ENCODE measurements around the gene DAB2. TPM values are rescaled to one million over a fixed set of nuclear protein-coding genes. Genes with fewer than 3 reads are reported as not detected.

DAB2 gene
- 9.0 to 10.9 TPM (median 10.3 TPM) in 5 replicates for total RNA-seq (2022; extraction: Qiagen RNA extraction)

DNA sequence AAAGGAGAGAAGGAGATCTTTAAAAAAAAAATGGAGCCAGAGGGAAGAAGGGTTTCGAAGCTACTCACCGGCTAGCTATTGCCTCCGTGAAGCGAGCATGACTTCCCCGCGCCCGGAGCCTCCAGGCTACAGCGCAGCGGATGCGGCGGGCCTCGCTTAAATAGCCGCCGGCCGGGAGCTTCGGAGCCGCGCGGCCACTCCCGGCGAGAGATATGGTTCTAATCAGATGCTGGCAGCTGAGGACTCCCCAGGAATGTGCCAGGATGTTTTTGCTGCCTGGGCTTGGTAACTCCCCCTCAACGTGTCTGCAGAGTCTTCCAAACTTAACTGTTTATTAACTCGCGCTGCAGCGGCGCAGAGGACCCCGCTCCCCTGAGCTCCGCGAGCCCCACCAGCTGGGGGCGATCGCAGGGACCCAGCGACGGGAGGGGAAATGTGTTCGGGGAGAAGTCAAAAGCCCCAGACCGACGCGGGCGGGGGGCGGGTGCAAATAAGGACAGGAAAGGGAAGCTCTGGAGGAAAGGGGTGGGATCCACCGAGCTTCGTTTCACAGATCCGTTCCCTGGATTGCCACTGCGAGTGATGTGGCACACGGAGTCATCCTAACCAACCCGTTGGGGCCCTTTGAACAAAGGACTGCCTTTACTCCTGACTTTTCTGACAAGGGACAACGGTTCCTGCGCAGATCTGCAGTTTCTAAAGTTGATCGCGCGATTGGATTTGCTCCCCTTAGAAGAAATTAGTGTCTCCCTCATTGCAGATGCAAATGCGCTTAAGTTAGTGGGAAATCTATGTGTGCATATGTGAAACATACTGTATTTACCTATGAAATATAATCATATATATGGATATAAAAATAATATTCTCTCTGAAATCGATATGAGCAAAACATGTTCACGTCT is at the start of gene DAB2:
Gene DAB2 (minus strand): TSS at position 245 of the 902 bp plus-strand sequence. CDS start 30,660 bp downstream, outside the sequence.

DNA sequence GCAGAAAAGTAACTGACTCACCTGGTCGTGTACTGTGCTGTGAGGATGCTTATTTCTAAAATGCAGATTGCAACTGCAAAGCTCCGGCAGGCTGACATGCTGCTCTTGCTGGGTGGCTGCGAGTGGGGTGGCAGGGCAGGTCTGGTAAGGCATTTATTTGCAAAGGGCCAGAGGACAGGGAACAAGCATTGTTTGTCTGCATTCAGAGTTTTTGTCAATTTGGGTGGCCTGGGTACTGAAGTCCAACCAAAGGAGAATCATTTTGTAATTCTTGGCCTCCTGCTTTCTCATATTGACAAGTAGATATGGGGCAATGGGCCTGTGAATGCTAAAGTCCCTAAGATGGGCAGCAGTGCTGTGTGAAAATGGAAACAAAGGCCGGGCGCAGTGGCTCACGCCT is 60.4 kb downstream of the DAB2 start, which contains the start of gene C9:
Gene C9 (minus strand): TSS at position 129 of the 400 bp plus-strand sequence. CDS start 31 bp downstream, at position 98.

Other genes starting within 250 kb of the DAB2 start
- gene FYB1, start 205.4 kb downstream of the DAB2 start, total RNA-seq (2022; extraction: Qiagen RNA extraction) = 10.0 to 19.8 TPM (median 13.9 TPM) in 5 replicates
- gene C9, start 60.5 kb downstream of the DAB2 start, total RNA-seq (2022; extraction: Qiagen RNA extraction) = not detected in 5 replicates

All from A549 treated with CORT108297 at 1 μM for 4 hours (cell line).